Tongue (tissue), 2 donors: ENCODE data around the gene EIF5A2. TPM values are rescaled to one million over a fixed set of nuclear protein-coding genes. Genes with fewer than 3 reads are reported as not detected.
"Not testable (repeated sequence)": the region's sequence is repeated elsewhere in the genome, so short reads cannot be mapped to it uniquely, and the experiment has no call there.

ENCODE experiments used
- DNase-seq: peaks from one replicate; pipeline ENCODE4 v3.0.0-alpha.2; 2015
- total RNA-seq: library from RNA; depleted of rRNA; stranded (reverse); fragments of >200 nt; gene quantifications from one replicate; pipeline ENCODE4 v1.2.3, GENCODE V29; 2014

EIF5A2 gene
- 7.1 TPM for total RNA-seq

DNA sequence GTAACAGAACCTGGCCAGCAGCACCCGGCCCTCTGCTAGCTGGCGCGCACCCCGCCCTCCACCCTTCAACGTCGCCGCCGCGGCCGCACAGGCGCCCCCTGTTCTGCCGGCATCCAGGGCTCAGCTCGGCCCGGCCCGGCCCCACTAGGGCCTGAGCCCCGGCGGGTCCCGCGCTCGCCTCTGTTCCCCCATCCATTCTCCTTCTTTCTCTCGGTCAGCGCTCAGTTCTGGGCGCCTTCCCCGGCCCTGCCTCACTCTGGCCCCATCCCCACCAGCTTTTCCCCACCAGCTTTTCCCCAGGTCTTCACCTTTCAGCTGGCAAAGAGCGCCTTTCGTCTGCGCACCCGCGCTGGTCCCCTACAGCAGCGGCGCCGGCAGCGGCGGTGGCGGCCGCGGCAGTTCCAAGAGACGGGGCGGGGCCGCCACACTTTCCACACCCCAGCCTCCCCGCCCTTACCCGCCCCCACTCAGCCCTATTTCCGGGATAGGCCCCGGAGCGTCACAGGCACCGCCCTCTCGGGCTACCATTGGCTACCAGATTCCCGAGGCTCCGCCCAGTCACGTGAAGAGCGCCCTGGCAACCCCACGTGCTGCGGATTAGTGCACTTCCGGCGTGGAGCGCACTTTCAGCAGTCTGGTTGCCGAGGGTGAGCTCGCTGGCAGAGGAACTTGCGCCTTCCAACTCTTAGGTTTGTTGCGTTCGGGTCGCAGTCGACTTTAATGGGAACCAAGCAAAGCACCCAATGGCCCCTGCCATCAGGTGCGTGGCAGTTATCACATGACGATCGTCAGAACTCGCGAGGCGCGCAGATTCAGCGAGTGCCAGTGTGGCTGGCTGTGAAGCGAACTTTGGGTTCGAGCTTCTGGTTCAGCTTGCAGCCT lies at the start of gene EIF5A2:
Gene EIF5A2, minus strand, starts transcription at position 403 of the 882 bp plus-strand sequence. CDS start 831 bp downstream, outside the sequence.
- DNase-seq: peak; percentile 96

DNA sequence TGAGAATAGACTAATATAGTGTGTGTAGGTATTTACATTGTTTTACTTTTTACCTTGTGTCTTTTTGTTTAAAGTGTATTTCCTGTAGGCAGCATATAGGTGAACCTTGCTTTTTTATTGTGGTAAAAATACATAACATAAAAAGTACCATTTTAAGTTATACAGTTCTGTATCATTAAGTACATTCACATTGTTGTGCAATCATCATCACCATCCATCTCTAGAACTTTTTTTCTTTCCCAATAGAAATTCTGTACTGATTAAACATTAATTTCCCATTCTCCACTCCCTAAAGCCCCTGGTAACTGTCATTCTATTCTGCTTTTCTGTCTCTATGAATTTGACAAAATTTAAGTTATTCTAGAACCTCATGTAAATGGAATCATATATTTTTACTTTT lies 48.2 kb upstream of the EIF5A2 start:
- DNase-seq: no peak

DNA sequence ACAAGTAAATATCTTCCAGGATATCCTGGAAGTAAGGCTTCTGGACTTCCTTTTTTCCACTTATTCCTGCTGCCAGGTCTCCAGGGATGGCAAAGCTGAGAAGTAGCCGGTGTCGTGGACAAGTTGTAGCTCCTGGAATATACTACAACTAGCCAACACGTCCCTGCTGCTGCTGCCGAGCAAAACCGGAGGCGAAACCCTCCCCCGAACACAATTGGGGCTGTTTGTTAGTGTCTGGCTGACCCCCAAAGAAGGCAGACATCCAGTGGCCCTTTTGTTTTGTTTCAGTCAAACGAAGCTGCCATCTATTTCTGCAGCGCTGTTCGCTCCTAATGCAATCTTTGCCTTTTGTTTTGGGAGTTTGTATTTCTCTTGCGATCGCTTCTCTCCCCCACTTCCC lies 45.3 kb upstream of the EIF5A2 start:
- no peak for DNase-seq

DNA sequence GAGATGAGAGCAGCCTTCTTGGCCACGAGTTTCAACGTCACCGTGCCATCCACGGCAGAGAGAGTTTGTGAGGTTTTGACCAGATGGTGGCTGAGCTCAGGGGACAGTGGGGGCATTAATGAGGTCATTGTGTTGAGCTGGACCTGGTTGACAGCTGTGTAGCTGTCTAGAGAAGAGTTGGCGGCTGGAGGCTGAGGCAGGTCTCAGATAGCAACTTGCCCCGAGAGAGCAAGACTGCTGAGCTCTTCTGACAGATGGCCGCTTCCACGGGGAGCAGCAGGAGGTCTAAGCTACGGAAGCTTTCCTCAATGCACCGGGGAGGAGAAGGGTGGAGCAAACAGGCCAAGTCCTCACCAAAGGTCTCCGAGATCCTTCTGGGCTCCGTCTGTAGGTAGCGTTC lies 44.8 kb upstream of the EIF5A2 start:
- peak; percentile 18 for DNase-seq

DNA sequence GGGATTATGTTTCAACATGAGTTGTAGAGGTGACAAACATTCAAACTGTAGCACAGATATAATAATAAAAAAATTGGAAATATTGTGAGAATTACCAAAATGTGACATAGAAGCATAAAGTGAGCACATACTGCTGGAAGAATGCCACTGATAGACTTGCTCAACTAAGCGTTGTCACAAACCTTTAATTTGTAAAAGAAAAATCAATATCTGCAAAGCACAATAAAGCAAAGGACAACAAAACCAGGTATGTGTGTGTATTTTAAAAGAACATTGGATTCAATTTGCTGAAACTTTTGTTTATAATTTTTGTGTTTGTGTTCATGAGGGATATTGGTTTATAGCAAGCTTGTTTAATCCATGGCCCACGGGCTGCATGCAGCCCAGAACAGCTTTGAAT lies 40.8 kb upstream of the EIF5A2 start:
- DNase-seq: no peak

DNA sequence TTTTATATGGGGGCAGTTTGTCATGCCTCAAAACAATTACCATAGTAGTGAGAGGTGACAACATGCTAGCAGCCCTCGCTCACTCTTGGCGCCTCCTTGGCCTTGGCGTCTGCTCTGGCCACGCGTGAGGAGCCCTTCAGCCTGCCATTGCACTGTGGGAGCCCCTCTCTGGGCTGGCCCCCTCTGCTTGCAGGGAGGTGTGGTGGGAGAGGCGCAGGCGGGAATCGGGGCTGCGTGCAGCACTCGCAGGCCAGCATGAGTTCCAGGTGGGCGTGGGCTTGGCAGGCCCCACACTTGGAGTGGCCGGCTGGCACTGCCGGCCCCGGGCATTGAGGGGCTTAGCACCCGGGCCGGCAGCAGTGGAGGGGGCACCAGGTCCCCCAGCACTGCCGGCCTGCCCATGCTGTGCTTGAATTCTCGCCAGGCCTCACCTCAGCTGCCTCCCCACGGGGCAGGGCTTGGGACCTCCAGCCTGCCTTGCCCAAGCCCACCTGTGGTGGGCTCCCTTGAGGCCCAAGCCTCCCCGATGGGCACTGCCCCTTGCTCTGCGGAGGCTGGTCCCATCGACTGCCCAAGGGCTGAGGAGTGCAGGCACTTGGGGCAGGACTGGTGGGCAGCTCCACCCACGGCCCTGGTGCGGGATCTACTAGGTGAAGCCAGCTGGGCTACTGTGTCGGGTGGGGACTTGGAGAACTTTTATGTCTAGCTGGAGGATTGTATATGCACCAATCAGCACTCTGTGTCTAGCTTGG lies 38.8 kb upstream of the EIF5A2 start:
- DNase-seq: no peak

DNA sequence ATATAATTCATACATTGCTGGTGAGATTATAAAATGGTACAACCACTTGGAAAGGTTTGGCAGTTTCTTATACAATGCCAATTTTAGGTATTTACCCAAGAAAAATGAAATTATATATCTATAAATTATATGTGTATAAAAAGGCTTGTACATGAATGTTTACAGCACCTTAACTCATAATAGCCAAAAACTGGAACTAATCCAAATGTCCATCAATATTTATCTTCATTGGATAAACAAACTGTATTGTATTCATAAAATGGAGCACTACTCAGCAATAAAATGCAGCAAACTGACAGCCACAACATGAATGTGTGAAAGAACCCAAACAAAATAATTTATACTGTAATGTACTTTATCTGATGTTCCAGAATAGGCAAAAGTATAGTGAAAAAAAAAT lies 33.6 kb upstream of the EIF5A2 start:
- DNase-seq: no peak

DNA sequence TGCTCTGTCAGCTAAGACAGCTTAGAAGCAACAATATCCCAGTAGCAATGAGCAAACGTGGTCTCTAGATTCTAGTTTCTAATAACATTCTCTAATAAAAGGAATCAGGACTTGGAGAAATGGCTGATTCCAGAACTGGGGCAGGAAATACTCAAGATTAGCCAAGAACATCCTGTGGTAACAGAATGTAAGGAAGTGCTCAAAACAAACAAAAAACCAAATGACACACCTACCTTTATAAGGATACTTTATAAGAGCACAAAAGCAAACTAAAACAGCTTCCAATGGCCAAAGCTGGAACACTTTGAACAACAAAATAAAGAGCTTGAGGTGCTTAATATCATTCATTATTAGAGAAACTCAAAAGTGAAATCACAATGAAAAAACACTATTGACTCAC lies 33.1 kb upstream of the EIF5A2 start:
- no peak for DNase-seq

DNA sequence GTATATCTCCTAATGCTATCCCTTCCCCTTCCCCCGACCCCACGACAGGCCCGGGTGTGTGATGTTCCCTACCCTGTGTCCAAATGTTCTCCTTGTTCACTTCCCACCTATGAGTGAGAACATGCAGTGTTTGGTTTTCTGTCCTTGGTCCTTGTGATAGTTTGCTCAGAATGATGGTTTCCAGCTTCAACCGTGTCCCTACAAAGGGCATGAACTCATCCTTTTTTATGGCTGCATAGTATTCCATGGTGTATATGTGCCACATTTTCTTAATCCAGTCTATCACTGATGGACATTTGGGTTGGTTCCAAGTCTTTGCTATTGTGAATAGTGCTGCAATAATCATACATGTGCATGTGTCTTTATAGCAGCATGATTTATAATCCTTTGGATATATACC lies 24.6 kb upstream of the EIF5A2 start:
- DNase-seq: not testable (repeated sequence)

DNA sequence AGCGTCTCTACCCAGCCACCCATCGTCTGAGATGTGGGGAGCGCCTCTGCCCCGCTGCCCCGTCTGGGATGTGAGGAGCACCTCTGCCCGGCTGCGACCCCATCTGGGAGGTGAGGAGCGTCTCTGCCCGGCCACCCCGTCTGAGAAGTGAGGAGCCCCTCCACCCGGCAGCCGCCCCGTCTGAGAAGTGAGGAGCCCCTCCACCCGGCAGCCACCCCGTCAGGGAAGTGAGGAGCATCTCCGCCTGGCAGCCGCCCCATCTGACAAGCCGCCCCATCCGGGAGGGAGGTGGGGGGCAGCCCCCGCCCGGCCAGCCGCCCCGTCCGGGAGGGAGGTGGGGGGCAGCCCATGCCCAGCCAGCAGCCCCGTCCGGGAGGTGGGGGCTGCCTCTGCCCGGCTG lies 15.1 kb upstream of the EIF5A2 start:
- not testable (repeated sequence) for DNase-seq

DNA sequence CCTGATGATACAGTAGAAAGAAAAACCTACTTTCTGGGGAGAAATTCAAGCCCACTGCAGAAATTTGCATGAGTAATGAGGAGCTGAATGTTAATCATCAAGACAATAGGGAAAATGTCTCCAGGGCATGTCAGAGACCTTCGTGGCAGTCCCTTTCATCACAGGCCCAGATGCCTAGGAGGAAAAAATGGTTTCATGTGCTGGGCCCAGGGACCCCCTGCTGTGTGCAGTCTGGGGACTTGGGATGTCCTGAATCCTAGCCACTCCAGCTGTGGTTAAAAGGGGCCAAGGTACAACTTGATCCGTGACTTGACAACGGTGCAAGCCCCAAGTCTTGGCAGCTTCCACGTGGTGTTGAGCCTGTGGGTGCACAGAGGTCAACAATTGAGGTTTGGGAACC lies 10.3 kb upstream of the EIF5A2 start:
- DNase-seq: no peak

DNA sequence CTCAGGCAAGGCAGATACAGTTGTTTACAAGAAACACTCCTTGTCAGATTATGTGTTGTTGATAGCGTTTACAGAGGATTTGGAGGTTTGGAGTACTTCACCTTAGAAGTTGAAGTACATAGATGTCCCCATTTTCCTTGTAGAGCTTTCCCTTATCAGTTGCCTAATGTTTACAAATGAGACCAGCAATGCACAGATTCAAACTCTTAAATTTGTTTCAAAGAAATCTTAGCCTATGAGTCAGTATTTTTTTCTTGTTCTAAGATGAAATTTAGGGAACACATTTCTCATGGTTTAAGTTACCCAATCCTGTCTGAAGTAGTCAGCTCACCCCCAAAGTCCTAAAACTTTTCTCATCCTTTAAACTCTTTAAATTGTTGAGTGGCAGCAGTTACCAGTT lies 6.3 kb upstream of the EIF5A2 start:
- no peak for DNase-seq

DNA sequence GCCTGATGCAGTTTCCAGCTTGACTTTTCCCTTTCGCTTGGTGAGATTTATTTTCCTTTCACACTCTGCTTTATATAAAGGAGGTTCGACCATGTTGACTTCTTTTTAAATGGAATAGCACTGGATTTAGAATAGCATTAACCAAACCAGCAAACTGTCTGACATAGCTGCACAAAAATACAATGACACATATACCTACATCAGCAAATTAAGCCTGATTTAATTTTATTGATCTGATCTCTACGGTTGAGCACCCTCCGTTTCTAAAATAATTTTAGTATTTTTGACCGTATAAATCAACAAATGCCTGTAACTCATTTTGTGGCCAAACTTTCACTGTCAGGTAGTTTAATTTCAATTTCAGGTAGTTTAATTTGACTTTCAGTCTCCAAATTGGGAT lies 5.8 kb upstream of the EIF5A2 start:
- no peak for DNase-seq

DNA sequence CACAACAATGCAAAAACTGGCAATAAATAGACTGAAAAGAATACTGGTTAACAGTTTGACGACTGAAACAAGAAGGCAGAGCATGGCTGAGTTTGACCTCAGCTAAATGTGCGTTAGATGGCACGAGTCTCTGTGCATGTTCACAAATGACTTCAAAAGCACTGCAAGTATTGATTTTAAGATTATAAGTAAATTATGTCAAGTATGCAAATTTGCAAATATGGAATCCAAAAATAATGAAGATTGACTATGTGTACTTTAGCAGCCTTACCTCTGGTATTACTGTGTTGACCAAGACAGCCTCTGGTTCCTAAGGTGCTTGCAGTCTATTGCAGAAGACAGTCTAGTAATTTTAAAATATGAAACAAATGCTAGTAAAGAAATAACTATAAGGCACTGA lies 2.6 kb upstream of the EIF5A2 start:
- no peak for DNase-seq

DNA sequence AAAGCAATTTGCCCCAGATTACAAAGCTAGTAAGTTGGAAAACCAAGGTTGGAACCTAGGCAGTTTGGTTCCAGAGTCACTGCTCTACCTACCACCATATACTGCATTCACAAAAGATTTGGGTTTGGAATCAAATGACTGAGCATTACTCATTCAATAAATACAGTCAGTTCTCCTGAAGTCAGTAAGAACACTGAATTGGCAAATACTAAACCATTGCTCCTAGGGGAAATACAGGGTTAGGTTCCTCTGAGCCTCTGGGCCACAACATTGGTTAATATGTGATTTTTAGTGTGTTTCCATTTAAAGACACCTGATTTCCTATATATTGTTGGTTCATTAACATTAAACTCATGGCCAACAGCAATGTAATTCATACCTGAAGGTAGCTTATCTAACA lies 2.1 kb upstream of the EIF5A2 start:
- no peak for DNase-seq

DNA sequence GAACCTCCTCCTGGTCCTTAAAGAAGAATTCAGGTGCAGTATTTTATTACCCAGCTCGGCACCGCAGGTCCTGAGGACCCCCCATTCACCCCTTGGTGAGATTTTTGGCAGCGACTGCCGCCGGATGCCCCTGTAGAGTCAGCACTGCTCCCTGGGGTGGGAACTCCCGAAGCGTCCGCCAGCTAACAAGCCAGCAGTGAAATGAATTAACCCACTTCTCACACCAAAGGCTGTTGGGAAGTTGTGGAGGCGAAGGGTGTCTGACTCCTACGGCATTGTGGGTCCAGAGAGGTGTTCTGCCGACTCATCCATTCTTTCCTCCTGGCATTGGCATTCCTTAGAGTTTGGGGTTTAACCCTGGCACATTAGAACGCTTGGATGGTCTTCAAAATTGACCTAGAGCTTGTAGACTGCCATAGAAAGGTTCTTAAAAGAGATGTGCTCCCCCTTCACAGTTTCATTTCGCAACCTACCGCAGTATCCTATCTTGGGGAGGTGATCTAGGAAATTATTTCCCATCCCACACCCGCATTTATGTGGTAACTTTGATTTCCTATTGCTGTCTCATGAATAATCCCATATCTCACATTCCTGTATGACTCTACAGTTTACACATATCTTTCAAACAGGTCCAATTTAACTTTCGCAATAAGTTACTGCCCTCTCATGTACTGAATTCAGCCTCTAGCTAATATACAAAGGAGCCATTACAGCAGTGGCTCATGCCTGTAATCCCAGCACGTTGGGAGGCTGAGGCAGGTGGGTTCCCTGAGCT lies 879 bp upstream of the EIF5A2 start:
- DNase-seq: peak; percentile 3

DNA sequence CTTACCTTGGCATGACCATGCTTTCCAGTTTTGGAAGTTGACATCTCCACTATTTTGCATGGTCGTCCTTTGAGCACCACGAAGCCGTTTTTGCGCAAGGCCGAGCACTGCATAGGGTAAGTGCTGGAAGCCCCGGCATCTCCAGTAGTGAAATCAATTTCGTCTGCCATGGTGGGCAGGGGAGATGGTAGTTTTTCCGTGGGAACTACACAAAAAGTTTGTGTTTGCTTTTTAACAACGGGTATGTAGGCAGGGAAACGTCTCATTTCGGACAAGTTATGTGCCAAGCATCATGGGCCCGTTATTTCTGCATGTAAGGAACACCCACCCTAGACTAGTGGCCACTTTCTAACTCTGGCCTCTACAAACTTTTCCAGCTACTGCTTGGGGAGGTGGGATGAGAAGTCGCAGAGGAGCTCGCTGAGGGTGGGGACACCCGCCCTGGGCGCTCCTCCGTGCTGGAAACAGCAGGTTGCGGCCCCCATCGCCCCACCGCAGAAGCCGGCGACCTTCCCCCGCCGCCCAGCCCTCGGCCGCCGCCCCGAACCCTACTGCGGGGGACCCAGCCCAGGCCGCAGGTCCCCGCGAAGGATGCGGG lies 701 bp downstream of the EIF5A2 start:
- peak; percentile 31 for DNase-seq

DNA sequence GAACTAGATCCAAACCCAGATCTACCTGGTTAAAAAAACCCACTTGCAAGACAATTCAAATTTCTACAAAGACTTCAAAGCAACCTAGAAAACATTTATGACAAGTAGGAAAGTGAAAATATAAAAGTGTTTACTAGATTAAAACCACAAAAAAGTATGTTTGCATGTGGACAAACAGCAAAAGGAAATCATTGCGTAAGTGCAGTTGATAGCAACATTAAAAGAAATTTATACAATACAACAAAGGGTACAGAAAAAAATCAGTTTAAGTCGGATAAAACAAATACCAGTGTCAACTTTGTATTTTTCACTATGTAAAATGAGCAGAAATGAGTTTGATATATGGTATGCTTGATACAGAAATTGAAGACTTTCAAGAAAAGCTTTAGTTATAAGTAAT lies 2.6 kb downstream of the EIF5A2 start:
- no peak for DNase-seq

DNA sequence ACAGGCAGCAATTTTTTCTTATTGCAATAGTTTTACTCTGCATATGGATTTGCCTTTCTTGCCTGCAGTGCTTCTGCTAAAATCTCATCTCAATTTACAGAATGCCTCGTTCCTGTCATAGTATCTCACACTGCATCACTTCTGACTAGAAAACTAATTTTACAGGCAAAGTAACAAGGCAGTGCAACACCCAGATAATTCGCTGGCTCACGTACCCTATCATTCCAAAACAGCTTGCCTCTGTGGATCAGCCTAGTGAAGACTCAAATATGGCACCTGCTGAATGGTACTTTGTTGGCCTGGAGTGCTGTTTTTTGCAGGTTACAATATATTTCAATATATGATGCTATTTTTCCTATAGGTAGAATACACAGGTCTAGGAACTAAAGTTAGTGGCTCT lies 5.3 kb downstream of the EIF5A2 start:
- DNase-seq: no peak

DNA sequence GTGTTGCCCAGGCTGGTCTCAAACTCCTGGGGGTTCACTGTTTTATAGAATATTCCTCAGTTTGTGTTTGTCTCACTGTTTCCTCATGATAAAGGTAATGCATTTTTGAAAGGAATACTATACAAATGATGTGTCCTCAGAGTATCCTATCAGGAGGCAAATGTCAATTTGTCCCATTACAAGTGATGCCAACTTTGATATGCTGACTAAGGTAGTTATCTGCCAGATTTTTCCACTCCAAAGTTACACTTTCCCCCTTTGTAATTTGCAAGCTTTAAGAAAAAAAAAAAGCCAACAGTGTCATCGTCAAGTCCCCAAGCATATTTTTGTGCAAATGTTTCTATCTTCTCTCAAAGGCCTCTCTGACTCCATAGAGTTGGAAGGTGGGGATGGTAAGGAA lies 9.0 kb downstream of the EIF5A2 start:
- DNase-seq: no peak

DNA sequence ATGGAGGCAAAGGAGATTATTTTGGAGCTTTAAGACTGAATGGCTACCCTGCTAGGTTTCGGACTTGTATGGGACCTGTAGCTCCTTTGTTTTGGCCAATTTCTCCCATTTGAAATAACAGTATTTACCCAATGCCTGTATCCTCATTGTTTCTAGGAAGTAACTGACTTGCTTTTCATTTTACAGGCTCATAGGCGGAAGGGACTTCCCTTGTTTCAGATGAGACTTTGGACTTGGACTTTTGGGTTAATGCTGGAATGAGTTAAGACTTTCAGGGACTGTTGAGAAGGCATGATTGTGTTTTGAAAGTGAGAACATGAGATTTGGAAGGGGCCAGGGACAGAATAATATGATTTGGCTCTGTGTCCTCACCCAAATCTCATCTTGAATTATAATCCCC lies 10.5 kb downstream of the EIF5A2 start:
- no peak for DNase-seq

DNA sequence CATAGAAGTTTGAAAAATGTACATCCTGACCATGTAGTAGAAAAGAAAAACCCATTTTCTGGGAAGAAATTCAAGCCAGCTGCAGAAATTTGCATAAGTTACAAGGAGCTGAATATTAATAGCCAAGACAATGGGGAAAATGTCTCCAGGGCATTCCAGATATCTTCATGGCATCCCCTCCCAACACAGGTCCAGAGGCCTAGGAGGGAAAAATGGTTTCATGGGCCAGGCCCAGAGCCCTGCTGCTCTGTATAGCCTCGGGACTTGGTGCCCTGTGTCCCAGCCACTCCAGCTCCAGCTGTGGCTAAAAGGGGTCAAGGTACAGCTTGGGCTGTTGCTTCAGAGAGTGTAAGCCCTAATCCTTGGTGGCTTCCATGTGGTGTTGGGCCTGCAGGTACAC lies 11.2 kb downstream of the EIF5A2 start:
- DNase-seq: not testable (repeated sequence)

DNA sequence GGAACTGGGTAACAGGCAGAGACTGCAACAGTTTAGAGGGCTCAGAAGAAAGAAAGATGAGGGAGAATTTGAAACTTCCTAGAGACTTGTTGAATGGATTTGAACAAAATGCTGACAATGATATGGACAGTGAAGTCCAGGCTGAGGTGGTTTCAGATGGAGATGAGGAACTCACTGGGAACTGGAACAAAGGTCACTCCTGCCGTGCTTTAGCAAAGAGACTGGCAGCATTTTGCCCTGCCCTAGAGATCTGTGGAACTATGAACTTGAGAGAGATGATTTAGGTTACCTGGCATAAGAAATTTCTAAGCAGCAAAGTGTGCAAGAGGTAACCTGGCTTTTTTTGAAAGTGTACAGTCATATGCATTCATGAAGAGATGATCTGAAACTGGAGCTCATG lies 11.7 kb downstream of the EIF5A2 start:
- no peak for DNase-seq
